ENCODE data around the gene B3GALT5. TPM values are rescaled to one million over a fixed set of nuclear protein-coding genes. Genes with fewer than 3 reads are reported as not detected.

B3GALT5 gene
- total and polyA plus RNA-seq, 2 experiments from 2014 or later: 3.1 to 7.0 TPM

DNA sequence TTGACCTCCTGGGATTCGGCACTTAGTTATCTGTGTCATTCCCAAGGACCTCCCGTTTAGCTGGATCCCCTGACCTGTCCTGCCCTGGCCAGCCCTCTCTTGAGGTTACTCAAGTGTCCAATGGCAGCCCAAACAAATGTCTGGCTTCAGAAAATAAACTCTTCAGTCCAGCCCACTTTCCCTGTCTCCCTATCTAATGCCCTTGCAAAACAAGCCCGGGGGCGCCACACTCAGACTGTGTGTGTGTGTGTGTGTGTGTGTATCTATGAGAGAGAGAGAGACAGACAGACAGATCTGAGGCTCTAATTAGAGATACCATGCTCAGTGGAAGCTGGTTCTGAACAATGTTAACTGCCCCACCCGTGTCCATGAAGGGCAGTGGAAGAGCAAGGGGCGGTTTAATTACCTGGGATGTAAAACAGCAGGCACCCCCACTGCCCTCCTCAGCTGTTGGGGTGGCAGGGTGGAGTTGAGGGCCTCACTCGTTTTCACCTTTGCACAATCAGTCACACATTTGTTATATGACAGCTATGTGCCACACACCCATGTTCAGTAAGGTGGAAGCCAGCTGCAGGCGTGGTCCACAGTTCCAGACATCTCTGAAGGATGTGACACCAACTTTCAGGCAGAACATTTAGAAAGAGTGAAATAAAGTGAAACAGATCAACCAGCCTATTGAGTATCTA is 57.4 kb downstream of the B3GALT5 start:
- Histone ChIP-seq H3K9me3 (ENCODE audit: low read depth) (no peaks in the 10 kb centered on the region), H3K4me3 (no peak overlapping the region), H3K27ac (no peak overlapping the region), H3K79me2 (no peaks in the 10 kb centered on the region), H3K4me1 (ENCODE audit: insufficient read depth) (peaks cover 11% of the 10 kb centered on the region), H4K20me1 (ENCODE audit: insufficient read depth, poor library complexity, severe bottlenecking) (no peaks in the 10 kb centered on the region), H3K36me3 (replicated peaks; ENCODE audit: insufficient read depth, low read depth) (no peaks in the 10 kb centered on the region), H2AFZ (no peak overlapping the region), H3K4me2 (no peak overlapping the region), H3K9me2 (replicated peaks; ENCODE audit: insufficient read depth) (no peaks in the 10 kb centered on the region), H3K27me3 (no peaks in the 10 kb centered on the region)
- DNase-seq (ENCODE audit: low spot score): no peak
- 68% methylated on average over 8 of the region's 8 CpGs for WGBS (ENCODE audit: low lambda C conversion rate, missing lambda C conversion rate)
- TF ChIP-seq EZH2phosphoT487 (IDR thresholded peaks at IDR 0.05; ENCODE audit: low read depth, severe bottlenecking, unreplicated experiment) (no peak), EZH2 (IDR thresholded peaks at IDR 0.05; ENCODE audit: borderline replicate concordance) (no peak)
- TF ChIP-seq, protein P1, sequence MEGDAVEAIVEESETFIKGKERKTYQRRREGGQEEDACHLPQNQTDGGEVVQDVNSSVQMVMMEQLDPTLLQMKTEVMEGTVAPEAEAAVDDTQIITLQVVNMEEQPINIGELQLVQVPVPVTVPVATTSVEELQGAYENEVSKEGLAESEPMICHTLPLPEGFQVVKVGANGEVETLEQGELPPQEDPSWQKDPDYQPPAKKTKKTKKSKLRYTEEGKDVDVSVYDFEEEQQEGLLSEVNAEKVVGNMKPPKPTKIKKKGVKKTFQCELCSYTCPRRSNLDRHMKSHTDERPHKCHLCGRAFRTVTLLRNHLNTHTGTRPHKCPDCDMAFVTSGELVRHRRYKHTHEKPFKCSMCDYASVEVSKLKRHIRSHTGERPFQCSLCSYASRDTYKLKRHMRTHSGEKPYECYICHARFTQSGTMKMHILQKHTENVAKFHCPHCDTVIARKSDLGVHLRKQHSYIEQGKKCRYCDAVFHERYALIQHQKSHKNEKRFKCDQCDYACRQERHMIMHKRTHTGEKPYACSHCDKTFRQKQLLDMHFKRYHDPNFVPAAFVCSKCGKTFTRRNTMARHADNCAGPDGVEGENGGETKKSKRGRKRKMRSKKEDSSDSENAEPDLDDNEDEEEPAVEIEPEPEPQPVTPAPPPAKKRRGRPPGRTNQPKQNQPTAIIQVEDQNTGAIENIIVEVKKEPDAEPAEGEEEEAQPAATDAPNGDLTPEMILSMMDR (IDR thresholded peaks at IDR 0.05; ENCODE audit: poor library complexity): no peak

DNA sequence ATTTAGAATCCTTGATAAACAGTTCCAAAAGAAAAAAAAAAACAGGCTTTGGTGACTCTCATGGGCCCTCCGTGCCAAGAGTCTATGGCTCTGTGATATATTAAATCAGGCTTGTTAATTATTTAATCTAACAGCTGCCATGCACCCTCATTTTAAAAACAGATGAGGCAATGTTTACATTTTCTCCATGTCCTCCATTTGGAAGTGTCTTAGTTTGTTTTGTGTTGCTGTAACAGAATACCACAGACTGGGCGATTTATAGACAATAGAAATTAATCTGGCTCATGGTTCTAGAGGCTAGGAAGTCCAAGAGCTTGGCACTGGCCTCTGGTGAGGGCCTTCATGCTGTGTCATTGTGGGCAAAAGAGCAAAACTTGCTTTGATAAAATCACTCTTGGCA is 58.0 kb downstream of the B3GALT5 start:
- Histone ChIP-seq H3K4me2 (no peak overlapping the region), H4K20me1 (ENCODE audit: insufficient read depth, poor library complexity, severe bottlenecking) (no peaks in the 10 kb centered on the region), H3K4me1 (ENCODE audit: insufficient read depth) (peaks cover 17% of the 10 kb centered on the region), H2AFZ (no peak overlapping the region), H3K27me3 (no peaks in the 10 kb centered on the region), H3K79me2 (no peaks in the 10 kb centered on the region), H3K36me3 (replicated peaks; ENCODE audit: insufficient read depth, low read depth) (no peaks in the 10 kb centered on the region), H3K4me3 (no peak overlapping the region), H3K27ac (no peak overlapping the region), H3K9me3 (ENCODE audit: low read depth) (no peaks in the 10 kb centered on the region), H3K9me2 (replicated peaks; ENCODE audit: insufficient read depth) (no peaks in the 10 kb centered on the region)
- no peak for DNase-seq (ENCODE audit: low spot score)
- WGBS (ENCODE audit: low lambda C conversion rate, missing lambda C conversion rate): 46% methylated on average over 2 of the region's 2 CpGs
- TF ChIP-seq EZH2phosphoT487 (IDR thresholded peaks at IDR 0.05; ENCODE audit: low read depth, severe bottlenecking, unreplicated experiment): no peak
- TF ChIP-seq, protein P1 (IDR thresholded peaks at IDR 0.05; ENCODE audit: poor library complexity): no peak
- no peak for TF ChIP-seq EZH2 (IDR thresholded peaks at IDR 0.05; ENCODE audit: borderline replicate concordance)

- Histone ChIP-seq H3K4me3 (no peak overlapping the region), H3K36me3 (replicated peaks; ENCODE audit: insufficient read depth, low read depth) (no peaks in the 10 kb centered on the region), H3K4me1 (ENCODE audit: insufficient read depth) (peaks cover 27% of the 10 kb centered on the region), H3K27ac (no peak overlapping the region), H3K9me3 (ENCODE audit: low read depth) (no peaks in the 10 kb centered on the region), H3K79me2 (no peaks in the 10 kb centered on the region), H2AFZ (no peak overlapping the region), H3K4me2 (no peak overlapping the region), H3K9me2 (replicated peaks; ENCODE audit: insufficient read depth) (no peaks in the 10 kb centered on the region), H3K27me3 (no peaks in the 10 kb centered on the region), H4K20me1 (ENCODE audit: insufficient read depth, poor library complexity, severe bottlenecking) (no peaks in the 10 kb centered on the region)
- TF ChIP-seq EZH2 (IDR thresholded peaks at IDR 0.05; ENCODE audit: borderline replicate concordance) (no peak), EZH2phosphoT487 (IDR thresholded peaks at IDR 0.05; ENCODE audit: low read depth, severe bottlenecking, unreplicated experiment) (no peak)
- TF ChIP-seq, protein P1 (IDR thresholded peaks at IDR 0.05; ENCODE audit: poor library complexity): no peak
- no peak for DNase-seq (ENCODE audit: low spot score)
- WGBS (ENCODE audit: low lambda C conversion rate, missing lambda C conversion rate): 94% methylated on average over 8 of the region's 8 CpGs
These were observed 59.2 kb downstream of the B3GALT5 start for GRCh38 chr21:39671986-39672385.
